HG03159 (cell line): ENCODE results near the gene MDM1.
A peak's percentile ranks its signal among the peaks of the same experiment; 100 is the strongest.

Source experiments
- ATAC-seq: cut with Tn5 transposase; IDR thresholded peaks from one replicate; pipeline ENCODE4 v1.9.1; 2021; ENCODE audit warnings: mild to moderate bottlenecking, moderate library complexity; ENCODE audit not compliant: unreplicated experiment

The MDM1 gene

DNA sequence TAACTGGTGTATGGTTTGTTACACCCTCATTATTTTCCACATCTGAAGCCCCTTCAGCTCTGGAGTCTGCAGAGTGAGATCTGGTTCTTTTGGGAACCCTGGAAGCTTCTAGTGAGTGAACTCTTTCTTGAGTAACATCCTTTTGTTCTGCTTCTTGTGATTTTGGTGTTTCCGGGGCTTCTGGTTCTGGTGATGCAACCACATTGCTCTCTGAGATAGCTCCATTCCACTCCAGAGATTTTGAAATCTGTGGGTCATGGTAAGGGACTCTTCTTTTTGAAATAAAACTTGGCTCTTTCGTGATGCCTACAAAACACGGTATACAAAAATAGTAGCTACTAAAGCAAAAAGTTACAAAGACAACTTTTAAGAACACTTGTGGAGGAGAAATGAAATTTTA, 5.4 kb downstream of the MDM1 start:
- ATAC-seq: no peak

- no peak for ATAC-seq
Observed at GRCh38 chr12:68325966-68326365, 6.2 kb downstream of the MDM1 start.

DNA sequence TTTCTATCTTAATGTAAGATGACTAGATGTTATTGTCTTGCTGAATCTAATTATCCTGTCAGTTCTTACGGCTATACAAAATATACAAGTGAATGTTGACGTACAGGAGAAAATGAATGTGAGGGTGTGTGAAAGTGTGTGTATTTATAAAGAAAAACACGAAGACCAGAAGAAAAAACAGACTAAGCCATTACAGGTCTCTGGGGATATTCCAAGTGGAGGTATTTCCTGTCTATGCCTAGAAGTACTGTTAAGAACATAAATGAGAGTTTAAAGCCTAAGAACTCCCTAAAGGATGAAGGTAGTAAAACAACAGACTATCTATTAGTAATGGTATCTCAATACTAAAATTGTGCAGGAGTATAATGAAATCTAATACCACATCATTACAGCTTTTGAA, 7.6 kb downstream of the MDM1 start:
- no peak for ATAC-seq

- no peak for ATAC-seq
Observed at GRCh38 chr12:68321140-68321539, 11.0 kb downstream of the MDM1 start.

DNA sequence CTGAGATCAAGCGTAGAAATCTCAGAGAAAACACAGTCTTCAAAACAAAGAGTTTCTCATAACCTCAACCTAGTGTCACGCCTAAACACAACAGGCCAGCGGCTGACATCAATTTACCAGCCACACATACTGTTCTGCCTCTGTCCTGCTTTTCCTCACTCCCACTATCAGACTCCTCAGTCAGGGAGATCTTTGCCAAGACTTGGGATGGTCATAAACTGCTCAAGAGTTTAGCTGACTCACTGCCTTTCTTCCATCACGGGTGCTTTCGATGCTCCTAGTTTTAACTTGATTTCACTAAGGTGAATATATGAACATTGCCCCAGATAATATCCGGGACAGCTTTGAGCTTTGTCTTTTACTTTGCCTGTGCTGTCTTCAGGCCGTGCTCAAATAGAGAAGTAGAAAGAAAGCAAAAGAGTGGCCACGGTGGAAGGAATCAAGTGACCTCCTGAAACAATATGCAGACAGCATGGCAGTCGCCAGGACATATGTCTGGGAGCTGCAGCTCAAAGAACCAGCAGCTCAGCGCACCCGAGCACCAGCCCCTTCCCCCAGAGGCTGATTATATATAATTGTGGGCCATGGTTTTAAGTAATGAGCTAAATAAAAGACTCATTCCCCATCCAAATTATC, 12.1 kb downstream of the MDM1 start:
- ATAC-seq: no peak

DNA sequence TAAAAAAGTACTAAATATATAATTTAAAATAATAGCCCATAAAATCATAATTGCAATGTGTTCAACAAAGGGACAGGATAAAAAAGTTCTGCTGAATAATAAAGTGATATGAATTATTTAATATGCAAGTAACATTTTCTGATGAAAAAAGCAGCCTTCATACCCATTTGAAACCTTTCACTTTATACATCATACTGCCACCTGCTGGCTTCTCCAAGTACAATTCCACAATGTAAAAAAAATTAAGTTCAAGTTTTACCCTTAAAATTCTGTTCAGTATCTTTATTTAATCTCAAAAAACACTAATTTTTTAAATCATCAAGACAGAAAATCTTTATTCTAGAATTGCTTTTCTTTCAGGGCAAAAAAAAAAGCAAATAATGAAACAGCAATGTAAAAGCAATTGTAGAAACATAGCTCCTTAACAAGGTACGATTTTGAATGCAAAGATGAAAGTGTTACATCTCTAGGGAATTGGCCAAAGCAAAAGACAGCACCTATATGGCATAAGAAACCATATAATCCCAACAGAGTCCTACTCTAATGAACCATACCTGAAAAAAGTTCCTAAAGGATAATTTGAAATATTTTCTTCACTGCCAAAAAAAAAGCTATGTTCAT, 15.0 kb downstream of the MDM1 start:
- ATAC-seq: no peak

DNA sequence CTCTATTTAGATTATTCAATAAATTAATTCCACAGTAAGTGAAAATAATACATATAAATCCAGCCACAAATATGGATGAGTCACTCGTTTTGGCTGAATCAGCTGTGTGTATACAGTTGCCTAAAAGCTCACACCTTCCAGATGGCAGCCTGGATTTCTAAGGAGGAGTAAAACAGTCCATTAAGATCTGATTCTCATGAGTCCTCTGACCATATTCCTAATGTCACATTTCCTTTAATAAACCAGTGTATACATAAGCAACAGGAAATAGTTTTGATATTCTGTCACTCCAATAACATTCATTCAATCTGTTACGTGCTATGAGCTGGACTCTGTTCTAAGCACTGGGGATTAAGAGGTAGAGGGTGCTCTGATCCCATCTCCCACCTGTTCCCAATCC, 21.8 kb downstream of the MDM1 start:
- no peak for ATAC-seq

GRCh38 chr12:68306564-68306963, 25.6 kb downstream of the MDM1 start:
- no peak for ATAC-seq

GRCh38 chr12:68305278-68305677, 26.9 kb downstream of the MDM1 start:
- ATAC-seq: no peak

DNA sequence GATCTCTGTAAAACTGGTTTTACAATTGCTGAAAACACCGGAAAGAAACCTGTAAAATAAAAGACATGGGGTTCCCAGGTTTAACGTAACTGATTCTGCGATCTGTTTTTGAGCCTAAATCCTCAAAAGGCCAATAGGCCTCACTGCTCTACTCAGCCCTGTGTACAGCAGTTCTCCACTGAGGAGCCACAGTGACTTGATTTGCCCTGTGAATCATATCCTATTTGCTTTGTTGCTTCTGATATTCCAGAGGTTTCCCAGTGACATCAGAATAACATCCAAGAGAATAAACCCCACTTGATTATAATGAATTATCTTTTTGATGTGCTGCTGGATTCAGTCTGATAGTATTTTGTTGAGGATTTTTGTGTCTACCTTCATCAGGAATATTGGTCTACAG, 27.5 kb downstream of the MDM1 start:
- no peak for ATAC-seq

DNA sequence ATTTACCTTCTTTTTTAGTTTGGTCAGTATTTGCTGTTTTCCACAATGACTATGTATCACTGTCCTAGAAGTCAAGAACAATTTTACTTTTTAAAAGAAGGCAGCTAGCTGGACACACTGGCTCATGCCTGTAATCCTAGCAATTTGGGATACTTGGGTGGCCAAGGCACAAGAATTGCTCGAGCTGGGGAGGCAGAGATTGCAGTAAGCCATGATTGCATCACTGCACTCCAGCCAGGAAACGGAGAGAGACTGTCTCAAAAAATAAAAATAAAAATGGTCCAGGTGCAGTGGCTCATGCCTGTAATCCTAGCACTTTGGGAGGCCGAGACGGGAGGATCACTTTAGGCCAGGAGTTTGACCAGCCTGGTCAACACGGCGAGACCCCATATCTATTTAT, 28.3 kb downstream of the MDM1 start:
- no peak for ATAC-seq

DNA sequence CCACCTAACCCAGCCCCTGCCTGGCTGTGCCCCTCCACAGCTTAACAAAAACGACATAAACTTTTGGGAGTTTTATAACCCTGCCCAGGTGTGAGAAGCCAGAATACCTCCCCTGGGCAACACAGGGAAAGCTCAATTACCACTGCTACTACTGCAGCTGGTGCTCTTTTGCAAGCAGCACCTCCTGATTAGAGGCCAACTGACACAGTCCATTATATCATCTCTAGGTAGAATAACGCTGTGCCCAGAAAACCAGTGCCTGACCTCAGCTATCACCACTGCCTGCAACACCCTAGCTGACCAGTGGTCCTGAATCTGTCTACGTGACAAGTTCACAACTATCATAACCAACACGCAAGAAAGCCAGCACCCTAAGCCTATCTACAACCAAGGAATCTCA, 34.2 kb downstream of the MDM1 start:
- ATAC-seq: no peak

- ATAC-seq: no peak
Observed at GRCh38 chr12:68294251-68294650, 37.9 kb downstream of the MDM1 start.

DNA sequence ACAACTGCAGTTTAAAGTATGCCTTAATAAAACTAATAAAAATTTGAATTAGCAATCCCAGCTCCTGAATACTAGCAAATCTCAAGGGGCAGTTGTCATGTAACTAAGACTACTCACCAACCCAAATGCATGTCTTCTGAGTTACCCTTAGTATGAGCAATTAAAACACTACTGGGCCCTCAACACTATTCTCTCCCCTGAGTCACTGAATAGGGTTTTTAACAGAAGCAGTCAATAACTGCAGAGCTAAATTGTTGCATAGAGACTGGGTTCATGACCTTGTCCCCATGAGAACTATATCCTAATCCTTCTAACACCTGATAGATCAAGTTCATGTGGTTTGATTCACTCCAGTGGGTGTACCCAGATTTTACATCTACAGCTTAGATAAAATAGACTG, 38.8 kb downstream of the MDM1 start:
- ATAC-seq: no peak

DNA sequence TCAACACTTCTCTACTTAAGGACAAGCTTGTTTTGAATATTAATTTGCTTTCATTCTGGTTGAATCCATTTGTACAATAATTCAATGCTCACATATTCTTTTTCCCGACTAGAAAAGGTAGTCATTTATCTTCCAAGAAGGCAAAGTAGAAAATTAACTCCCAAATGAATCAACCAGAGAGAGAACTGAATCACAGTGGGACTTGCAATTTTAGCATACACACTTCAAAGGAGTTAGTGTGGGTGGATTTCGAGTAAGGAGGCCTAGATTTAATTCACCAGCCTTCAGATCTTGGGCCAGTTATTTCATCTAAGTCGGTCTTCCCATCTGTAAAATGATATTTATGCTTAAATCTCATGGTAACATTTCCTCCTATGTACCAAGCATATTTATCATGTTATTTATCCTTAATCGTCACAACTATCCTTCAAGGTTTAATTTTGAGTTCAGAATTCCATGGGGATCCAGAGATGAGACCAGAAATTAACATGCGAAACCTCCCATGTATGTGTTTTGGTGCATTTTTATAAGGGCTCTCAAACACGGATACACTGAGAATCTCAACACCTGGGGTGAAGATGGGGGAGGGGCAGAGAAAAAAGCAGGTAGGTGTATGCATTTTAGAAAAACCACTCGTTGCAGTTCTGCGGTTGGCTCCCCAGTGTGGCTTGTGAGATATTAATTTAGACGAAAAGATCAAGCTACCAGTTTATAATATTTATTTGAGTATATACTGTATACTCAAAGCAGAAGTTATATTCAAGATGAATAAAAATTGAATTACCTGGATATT, 39.8 kb downstream of the MDM1 start:
- ATAC-seq: no peak

- no peak for ATAC-seq
Observed at GRCh38 chr12:68291396-68292036, 40.6 kb downstream of the MDM1 start.

- ATAC-seq: peak; percentile 99
Observed at GRCh38 chr12:68290126-68290525, 42.0 kb downstream of the MDM1 start.

- ATAC-seq: no peak
Observed at GRCh38 chr12:68287106-68287505, 45.1 kb downstream of the MDM1 start.

DNA sequence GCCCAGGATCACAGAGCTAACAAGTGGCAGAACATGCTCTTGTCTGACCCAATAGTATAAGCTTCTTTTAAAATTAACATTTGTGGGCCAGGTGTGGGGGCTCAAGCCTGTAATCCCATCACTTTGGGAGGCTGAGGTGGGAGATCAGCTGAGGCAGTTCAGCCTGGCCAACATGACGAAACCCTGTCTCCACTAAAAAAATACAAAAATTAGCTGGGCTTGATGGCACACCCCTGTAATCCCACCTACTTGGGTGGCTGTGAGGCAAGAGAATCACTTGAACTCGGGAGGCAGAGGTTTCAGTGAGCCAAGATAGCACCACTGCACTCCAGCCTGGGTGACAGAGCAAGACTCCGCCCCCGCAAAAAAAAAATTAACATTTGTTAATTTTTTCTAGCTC, 45.8 kb downstream of the MDM1 start:
- ATAC-seq: no peak

- no peak for ATAC-seq
Observed at GRCh38 chr12:68285541-68285940, 46.6 kb downstream of the MDM1 start.

DNA sequence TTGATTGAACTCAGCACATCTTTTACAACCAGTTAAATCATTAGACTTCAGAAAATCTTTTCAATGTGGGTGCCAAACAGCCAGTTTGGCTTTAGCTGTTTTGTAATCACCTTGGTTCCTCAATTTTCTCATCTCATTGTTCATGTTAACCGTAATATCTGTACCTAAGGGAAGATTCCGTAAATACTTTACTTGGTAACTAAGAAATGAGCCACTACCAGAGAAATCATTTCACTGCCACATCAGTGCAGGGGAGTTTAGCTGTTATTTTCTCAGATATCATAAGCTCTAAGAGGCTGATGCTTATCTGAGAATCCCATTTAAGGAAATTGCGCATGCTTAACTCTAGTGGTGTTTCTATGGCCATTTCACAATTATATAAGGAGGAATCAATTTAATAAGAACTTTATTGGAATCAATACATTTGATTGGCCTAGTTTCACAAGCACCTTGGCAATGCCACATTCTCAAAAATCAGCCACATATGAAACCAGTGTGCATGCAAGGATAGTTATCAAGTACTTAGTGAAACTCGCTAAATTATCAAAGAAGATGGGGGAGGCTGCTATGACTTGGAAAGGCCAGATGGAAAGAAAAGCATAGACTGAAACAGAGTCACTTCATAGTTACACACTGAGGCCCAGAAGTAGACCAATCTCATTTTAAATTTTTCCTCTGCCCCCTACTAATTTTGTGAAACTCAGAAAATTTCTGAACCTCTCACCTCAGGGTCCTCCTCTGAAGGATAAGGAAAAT, 50.7 kb downstream of the MDM1 start:
- no peak for ATAC-seq
